HL-60 (cell line): ENCODE results near the gene SGK1.
A peak's percentile ranks its signal among the peaks of the same experiment; 100 is the strongest.

Experiments used
- DNase-seq, 2 experiments: peaks; one replicate each; pipeline ENCODE4 v3.0.0-alpha.2; 2010 to 2020; ENCODE audit warnings: low read depth in 1 of 2, low spot score in 1 of 2
- H3K27ac ChIP-seq: fragments of 250-450 bp; sonication (Bioruptor Pico); replicated peaks from 2 replicates; pipeline ENCODE4 v1.5.1; 2020; ENCODE audit warnings: mild to moderate bottlenecking, moderate library complexity
- H3K27me3 ChIP-seq: fragments of 250-450 bp; sonication (Bioruptor Pico); 2 replicates; pipeline ENCODE4 v1.5.1; 2021; ENCODE audit warnings: mild to moderate bottlenecking, moderate library complexity; ENCODE audit not compliant: insufficient read depth, poor library complexity, severe bottlenecking
- H3K4me3 ChIP-seq: replicated peaks from 2 replicates; pipeline ENCODE4 v1.5.1; 2011; ENCODE audit warnings: mild to moderate bottlenecking, control low read depth, low read length; ENCODE audit not compliant: insufficient read depth
- CTCF ChIP-seq: IDR thresholded peaks from one replicate; pipeline ENCODE4 v1.5.1; 2011; ENCODE audit warnings: low read length, control low read depth, inconsistent platforms; ENCODE audit not compliant: insufficient read depth
- GABPA ChIP-seq: IDR thresholded peaks from 2 replicates; pipeline ENCODE4 v1.6.1; 2012; ENCODE audit warnings: low read depth
- POLR2AphosphoS5 ChIP-seq: IDR thresholded peaks from 2 replicates; pipeline ENCODE4 v1.6.1; 2012; ENCODE audit warnings: low read depth
- REST ChIP-seq: IDR thresholded peaks from 2 replicates; pipeline ENCODE4 v1.6.1; 2012; ENCODE audit warnings: low read depth; ENCODE audit not compliant: insufficient replicate concordance
- SPI1 ChIP-seq: IDR thresholded peaks from 2 replicates; pipeline ENCODE4 v1.6.1; 2012; ENCODE audit warnings: low read depth, mild to moderate bottlenecking, borderline replicate concordance

Gene SGK1

GRCh38 chr6:134359302-134359701 lies 41.4 kb upstream of the SGK1 start:
- no peaks in the 10 kb centered on the region for H3K27me3 ChIP-seq
- no peak for DNase-seq
- TF ChIP-seq REST: no peak
- no peak for TF ChIP-seq POLR2AphosphoS5
- TF ChIP-seq GABPA: no peak
- TF ChIP-seq CTCF: no peak

GRCh38 chr6:134358320-134358719 lies 40.4 kb upstream of the SGK1 start:
- no peaks in the 10 kb centered on the region for H3K27me3 ChIP-seq
- TF ChIP-seq CTCF (no peak), SPI1 (peak; percentile 17; the same call in 1 of the 2 replicates), REST (no peak), POLR2AphosphoS5 (no peak)
- peak; percentile 29 to 38 for DNase-seq
- no peak overlapping the region for H3K4me3 ChIP-seq
- no peak overlapping the region; the same call in 1 of the 2 replicates for H3K27ac ChIP-seq

More at GRCh38 chr6:134359302-134359701, 41.4 kb upstream of the SGK1 start:
- H3K4me3 ChIP-seq: no peak overlapping the region
- H3K27ac ChIP-seq: no peak overlapping the region

GRCh38 chr6:134357022-134357487 lies 39.1 kb upstream of the SGK1 start:
- no peak overlapping the region for H3K4me3 ChIP-seq
- no peak for DNase-seq
- TF ChIP-seq GABPA (no peak), CTCF (no peak), POLR2AphosphoS5 (no peak), SPI1 (no peak), REST (no peak)
- H3K27ac ChIP-seq: no peak overlapping the region
- H3K27me3 ChIP-seq: no peaks in the 10 kb centered on the region
